HUDEP-2 (cell line): ENCODE measurements around the gene ARHGAP26.

Source experiments
- DNase-seq, 76 experiments: peaks; one replicate each; lab custom pipeline; 2025; ENCODE audit not compliant: unreplicated experiment in 76 of 76; lab: John Stamatoyannopoulos, UW

Gene ARHGAP26

DNA sequence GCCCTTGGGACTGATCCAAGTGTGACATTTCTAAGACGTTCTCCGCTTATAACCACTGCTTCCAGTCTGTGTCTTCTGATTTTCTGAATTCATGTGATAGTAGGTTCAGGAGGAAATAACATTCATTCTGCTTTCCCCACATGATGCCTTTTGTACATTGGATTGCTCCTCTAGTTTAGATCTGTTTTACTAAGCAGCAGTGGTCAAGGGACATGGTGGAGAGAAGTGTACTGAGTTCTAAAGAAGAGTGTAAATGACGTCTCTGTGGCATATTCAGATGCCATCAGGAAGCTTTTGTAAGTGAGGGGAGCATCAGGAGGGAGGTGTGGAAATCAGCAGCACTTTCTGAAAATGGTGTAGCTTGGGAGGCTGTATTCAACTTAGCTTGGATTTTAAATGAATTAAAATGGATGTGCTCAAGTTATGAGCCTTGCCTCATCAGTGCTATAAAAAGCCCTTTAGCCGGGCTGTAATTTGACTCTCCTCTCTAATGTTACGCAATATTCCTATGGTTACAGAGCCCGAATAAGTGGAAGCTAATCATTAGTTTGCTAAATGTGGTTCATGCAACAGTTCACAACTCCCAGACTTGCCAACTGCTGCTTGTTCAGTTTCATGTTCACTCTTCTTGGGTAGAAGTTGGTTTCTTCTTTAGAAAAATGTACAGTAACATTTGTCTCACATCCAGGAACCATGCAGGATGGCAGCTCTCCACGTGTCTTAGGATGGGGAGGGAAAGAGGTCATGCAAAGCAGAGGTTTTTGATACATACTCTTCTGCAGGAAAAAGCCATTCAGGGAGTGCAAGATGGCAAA, 281.3 kb downstream of the ARHGAP26 start:
- no peak for DNase-seq

DNA sequence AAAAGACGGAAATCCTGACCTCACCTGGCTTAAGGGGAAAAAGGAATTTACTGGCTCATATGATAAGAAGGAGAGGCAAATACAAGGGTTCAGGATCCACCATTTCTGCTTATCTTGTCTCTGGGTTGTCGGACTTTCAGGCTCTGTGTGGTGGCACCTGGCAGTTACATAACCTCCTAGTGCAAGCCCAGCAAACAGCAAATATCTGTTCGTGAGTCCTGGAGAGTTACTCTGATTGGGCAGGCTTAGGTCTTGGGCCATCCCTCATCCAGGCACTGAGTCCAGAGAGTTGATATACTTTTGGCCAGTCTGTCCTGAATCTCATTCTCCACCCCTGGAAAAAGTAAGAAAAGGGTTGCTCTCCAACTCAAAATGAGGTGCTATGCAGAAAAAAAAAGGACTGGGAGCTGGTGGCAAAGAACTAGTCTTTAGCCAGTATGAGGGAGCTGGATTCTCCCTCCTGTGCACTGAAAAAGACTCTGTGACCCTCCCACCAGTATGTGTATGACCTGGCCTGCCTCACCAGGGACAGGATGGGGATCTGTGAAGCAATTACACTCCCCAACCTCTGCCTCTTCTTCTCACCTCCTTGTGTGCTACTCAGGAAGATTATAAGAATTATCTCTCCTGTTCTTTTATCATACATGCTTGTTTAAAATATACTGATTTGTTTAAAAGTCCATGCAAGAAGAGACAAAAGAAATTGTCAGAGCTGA, 282.9 kb downstream of the ARHGAP26 start:
- no peak for DNase-seq

DNA sequence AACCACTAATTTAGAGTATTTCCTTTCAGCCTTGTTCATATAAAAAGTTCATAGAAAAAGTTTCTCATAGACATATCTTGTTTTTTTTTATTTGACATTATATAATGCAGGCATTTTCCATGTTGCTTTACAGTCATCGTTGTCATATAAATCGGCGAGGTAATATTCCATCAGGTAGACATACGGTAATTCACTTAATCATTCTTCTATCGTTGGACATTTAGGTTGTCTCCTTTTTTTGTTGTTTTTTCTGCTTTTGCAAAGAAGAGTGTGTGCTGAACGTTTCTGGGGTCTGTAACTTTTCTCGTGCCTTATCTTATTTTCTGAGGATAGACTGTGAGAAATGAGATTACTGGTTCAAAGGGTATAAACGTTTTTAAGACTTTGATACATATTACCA, 283.6 kb downstream of the ARHGAP26 start:
- no peak for DNase-seq

DNA sequence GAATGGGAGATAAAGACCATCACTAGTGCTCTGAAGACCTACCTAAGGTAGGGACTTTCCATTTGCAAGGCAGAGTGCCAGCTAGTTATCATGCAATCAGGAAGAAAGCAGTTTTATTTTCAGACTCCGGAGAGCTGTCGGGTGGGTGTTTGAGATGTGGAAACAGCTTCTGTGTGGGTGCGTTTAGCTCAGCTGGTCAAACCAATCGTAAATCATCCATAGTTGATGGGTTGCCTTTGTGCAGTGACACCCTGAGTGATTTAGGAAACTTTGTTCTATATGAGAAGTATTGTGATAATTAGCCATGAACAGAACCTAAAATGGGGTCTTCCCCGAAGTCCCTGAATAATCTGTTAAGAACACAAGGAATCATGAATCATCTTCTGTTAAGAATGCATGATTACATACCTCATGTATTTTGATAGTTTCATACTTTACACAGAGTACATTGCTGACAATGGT, 284.3 kb downstream of the ARHGAP26 start:
- DNase-seq = no peak

DNA sequence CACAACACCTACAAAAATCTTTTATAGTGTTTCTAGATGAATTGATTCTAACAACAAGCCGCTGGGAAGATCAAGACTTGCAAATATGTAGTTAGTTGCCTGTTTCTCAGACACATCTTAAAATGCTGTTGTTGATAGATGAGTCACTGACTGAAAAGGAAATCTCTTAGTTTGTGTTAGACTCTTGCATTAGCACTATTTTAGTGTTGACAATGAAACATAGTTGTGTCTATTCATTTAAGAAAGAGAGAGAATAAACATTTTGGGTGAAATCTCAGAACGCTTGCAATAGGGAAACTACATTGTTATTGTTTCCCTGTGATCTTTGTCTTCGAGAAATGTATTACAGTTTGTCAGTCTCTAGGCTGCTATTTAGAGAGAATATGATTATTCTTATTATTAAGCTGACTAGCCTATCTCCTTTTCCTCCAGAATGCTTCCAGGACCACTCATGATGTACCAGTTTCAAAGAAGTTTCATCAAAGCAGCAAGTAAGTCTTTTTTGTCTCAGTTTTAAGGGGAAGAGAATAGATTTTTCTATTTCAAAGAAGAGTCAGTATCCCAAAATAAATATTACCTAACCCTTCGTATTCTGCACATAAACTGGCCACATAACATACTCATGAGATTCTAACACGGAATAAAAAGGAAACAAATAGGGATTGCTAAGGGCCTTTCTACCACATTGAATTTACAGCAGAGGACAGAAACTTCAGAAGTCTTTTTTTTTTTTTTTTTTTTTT, 285.6 kb downstream of the ARHGAP26 start:
- no peak for DNase-seq

DNA sequence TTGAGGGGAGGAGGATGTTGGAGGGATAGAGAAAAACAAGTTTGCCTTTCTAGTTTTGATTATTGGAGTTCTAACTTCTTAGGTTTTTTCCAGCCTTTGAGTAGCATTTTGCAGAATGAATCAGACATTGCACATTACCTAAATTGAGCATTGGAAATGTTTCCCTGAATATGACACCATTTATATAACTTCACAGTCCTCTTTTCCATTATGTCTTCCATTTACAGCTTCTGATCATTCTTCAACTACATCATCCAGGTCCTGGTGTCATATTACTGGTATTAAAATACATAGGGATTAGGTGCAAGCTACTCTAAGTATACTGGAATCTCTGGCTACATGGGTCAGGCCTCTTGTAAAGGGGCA, 286.1 kb downstream of the ARHGAP26 start:
- no peak for DNase-seq

DNA sequence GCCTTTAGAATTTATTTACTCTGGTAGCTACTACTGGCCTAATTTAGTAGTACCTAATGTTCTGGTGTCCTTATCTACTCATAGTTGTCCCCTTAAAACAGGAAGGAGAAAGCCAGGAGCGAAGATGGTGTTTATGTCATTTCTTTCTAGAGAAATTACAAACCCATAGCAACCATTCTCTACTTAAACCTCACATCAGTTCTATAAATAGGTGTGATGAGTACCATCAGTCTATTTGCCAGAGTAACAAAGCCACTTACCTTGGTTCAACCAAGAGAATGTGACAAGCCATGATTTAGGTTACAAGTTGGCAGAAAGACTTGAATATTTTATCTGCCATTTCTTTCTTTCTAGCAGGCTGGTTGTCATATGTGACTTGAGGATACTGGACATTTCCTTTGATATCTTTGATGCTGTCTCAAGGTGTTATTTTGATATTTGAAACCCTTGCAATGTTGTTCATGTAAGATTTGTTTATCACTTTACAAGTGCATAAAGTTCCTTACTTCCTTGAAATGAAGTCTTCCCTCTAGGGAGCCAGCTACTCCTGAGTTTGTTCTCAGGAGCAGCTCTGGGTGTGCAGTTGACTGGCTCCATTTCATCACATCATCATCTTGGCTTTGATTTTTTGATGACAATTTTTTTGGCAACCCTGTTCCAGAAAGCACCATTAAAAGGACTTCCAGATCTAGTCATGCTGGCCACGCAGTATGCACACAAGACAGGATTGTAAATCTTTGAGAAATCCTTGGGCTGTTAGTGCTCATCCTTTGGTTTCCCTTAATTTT, 286.8 kb downstream of the ARHGAP26 start:
- DNase-seq = no peak

DNA sequence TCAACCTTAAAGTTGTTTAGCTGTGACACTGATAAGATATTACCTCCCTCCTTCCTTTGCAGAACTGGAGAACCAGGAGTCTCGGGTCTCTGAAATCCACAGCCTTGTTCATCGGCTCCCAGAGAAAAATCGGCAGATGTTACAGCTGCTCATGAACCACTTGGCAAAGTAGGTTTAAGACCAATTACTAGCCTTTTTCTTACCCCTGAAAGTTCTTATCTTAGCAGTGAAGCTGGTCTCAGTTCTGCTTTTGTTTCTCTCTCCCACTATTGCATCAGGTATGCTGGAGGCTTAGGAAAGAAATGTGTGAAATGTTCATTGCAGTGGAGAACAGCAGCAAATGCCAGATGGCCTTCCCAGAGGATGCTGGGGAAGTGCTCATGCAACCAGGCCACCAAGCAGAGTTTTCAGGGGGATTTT, 287.4 kb downstream of the ARHGAP26 start:
- DNase-seq = no peak

DNA sequence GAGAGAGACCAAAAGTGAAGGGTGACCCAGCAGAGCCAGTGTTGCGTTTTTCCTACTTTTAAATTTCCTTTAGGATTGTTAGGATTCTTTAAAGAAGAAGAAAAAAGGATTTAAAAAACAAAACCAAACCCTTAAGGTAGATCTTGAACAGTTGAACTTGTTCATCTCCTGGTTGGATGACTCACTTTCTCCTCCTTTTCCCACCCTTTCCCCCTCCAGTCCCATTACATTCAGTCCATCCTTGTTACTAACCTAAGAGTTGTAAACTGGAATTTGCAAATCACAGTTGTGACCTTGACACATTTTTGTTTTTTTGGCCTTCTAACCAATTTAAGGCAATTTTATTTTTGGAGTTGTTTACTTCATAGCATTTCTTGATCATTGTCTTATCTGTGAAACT, 289.2 kb downstream of the ARHGAP26 start:
- no peak for DNase-seq

DNA sequence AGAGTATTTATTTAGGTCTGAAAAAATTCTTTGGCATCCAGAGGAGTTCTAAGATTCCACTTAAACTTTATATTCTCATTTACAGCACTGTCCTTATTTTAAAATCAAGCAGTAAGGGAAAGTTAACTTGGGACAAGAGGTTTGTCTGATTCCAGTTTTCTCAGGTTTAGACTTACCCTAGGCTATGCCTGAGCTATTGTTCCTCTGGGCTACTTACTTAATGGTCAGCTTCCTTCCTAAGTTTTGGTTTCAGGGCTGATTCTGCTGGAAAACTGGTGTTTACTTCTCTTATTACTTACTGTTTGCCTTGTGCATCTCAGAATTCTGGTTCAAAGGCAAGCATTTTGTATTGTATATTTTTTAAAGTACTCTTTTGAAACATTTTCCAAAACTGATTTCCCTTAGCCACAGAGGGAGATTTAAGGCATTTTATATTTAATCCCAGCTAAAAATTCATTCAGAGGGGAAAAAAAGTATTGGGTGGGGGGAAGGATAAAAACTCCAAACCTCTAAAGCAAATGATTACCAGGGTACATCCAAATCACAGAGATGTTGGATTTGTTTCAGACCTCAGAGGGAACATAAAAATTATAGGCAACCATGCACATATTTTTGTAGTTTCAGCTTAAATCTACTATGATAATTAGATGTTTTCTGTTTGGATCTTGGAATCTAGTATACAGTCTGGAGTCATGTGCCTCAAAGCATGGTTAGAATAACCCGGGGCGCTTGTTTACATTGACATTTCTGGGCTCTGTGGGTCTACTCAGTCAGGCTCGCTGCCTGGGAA, 290.0 kb downstream of the ARHGAP26 start:
- DNase-seq = no peak

DNA sequence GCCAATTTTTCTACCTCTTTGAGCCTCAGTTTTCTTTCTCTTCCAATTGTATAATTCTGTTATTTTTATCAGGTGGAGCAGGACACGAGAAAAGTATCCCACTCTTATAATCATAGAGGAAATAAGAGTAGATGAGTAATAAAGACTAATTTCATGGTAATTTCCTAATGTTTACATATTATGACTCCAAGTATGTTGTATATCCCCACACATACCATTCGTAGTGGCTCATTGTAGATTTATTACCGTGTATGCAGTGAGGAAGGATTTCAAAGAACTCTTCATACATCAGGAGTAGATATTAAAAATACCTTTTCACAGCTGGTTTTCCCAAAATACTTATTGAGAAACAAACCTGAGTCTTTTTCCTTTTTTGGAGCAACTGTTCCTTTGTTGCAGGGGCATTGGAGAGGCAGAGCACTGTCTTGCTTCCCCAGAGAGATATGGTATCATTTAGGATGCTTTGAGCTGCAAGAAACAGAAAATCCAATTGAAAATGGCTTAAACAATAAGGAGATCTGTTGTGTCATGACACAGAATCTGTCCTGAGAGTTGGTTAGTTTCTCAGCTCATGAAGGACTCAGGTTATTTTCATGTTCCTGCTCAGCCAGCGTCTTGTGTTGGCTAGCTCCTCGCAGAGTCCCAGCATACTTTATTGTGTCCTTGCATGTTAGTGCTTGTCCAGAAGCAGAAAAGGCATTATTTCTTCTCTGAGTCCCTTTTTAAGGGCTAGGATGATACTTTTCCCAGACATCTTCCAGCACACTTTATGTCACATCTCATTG, 291.2 kb downstream of the ARHGAP26 start:
- DNase-seq = no peak

DNA sequence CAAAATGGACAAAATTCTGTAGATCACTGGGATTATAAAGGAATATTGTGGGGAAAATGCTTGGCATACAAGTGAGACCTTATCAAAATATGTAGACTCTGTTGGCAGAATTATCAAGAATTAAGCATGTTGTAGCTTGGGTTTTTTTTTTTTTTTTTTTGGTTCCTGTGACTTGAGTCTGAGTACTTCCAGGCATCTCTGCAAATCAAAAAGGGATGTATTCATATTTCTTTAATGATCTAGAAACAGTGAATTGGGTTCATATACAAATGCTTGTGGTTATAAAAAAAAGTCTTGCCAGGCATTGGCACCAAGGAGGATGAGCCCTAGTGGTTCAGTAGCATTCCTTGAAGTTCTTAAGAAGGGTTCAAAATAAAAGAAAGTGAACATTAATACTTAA, 292.2 kb downstream of the ARHGAP26 start:
- DNase-seq = no peak

DNA sequence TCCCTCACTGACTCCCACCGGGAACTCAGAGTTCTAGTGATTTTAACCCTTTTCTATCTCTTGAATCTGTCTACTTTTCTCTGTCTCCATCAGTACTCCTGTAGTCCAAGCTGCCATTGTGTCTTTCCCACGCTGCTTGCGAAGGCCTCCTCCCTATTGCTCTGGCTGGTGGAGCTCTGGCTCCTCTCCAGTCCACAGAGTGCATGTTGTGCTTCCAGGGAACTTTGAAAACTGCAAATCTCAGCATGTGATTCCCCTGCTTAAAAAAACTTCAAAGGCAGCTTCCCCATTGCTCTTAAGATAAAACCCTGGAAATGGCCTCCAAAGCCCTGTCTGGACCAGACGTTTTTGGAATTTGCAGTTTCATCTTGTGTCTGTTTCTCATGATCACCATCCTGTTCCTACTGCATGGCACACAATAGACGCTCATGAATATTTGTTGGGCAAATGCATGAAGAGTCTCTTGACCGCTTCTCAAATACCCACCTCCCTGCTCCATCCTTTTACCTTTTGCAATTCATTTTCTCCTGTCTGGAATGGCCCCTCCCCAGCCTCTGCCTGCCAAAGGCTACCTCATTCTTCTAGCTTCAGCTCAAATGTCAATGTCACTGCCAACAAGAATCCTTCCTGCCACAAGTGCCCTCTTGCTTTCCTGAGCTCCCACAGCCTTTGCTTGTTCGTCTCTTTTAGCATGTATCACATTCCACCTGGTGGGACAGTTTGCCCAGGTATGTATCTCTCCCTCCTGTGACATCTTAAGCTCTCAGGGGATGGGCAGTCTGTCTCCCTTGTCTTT, 293.2 kb downstream of the ARHGAP26 start:
- DNase-seq = no peak

DNA sequence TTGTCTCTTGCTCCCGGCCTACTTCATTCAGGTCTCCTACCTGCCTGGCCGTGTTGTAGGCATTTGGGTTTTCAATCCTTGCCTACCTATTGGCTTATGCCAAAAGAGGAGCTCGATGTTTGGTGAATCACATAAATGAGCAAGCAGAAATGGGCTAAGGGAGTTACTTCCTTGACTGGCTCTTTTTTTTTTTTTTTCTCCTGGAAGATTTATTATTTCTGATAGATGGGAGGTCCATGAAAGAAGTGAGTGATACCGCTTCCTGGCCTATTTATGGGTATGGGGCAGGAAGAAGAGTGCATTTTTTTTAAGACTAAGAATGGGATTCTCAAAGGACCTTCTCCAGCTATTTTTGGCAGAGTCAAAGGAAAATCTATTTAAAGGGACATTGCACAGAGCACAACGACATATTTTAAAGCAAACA, 294.1 kb downstream of the ARHGAP26 start:
- DNase-seq = no peak

DNA sequence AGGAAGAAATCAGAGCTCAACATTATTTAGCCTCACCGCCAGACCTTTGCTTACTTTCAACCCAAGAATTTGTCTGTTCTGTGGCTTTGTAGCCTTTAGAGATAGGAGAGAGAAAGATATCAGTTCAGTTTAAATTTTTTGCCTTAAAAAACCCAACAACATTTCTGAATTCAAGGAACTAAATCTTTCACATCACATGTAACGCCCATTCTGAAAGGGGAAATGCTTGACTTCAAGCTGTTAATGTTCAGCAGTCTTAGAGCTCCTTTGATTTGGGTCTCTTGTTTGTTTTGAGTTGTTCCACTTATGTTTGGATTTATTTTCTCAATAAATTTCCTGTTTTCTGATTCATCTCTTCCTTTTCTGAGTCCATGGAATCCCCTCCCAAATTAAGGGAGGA, 294.5 kb downstream of the ARHGAP26 start:
- peak in 1 of 76 experiments; percentile 10 for DNase-seq

DNA sequence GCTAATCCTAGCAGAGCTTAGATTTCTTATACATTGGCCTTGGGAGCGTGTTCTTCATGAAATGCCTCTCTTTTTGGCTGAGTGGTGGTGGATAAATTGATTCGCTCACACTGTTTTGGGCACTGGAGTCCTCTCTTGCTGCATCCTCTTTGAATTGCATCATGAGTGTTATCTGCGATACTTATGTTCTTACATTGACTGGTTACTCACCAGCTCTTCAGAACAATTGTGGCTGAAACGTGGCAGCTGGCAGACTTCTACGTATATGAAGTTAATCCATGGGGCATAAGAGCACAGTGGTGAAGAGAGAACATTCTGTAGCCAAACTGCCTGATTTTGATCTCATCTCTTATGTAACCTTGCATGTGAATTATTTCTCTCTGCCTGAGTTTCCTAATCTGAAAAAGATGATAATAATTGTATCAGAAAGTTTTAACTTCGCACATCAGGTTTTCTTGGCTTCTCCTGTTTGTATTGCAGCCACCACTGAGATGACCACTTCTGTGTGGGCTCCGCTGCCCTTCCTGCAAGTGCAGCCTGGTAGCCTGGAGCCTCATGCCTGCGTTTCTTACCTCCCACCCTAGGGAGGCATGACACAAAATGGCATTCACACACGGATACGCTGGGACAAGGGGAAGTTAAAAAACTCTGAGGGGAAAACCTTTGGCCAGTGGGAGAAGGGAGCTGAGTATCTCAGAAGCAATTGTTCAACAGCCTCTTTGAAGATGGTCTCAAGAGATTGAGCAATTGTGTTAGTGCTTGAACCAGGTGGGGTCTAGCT, 295.2 kb downstream of the ARHGAP26 start:
- DNase-seq = no peak

DNA sequence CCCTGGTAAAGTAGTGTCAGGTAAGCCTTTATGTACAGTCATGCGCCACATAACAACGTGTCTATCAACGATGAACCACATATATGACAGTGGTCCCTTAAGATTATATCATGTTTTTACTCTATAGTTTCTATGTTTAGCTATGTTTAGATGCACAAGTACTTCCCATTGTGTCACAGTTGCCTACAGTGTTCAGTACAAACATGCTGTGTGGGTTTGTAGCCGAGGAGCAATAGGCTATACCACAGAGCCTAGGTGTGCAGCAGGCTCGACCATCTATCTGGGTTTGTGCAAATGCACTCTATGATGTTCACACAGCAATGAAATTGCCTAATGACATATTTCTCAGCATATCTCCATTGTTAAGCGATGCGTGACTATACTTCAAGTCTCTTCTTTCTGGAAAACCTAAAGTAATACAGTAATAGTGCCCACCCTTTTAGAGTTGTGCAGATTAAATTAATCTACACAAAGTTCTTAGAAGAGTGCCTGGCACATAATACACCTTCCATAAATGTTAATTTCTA, 295.9 kb downstream of the ARHGAP26 start:
- DNase-seq = no peak
